ENCODE results near the gene SLC2A13. TPM values are rescaled to one million over a fixed set of nuclear protein-coding genes. Genes with fewer than 3 reads are reported as not detected.
A peak's percentile ranks its signal among the peaks of the same experiment; 100 is the strongest.
"Not testable (repeated sequence)": the region's sequence is repeated elsewhere in the genome, so short reads cannot be mapped to it uniquely, and the experiment has no call there.

SLC2A13 gene
- total RNA-seq, 4 donors from 2014 or later: 9.1 to 63.4 (median 33.1) TPM

GRCh38 chr12:40054555-40055227 lies 51.2 kb downstream of the SLC2A13 start:
- DNase-seq: no peak
- TF ChIP-seq POLR2A (IDR thresholded peaks at IDR 0.05) (no peak), CTCF (IDR thresholded peaks at IDR 0.05) (no peak)

DNA sequence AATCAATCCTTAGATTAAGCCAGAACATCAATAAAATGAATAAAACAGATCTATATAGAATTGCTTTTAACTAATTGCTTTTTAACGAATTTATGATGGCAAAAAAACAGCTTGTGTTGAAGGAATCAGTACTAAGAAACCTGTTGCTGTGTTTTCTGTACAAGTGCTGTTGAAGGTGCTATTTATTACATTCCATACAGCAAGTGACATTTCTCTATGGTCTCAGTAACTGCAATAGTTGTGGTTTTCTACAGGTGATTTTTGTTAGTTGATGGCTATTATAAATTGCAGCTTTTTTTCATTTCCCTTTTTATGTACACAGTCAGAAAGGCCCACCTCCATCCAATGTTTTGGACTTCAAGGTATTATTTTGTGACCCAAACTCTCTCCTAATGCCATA lies 56.6 kb downstream of the SLC2A13 start:
- no peak overlapping the region for H3K27ac ChIP-seq
- H3K9me3 ChIP-seq: no peaks in the 10 kb centered on the region
- no peak for DNase-seq
- H3K27me3 ChIP-seq: no peaks in the 10 kb centered on the region
- H3K4me3 ChIP-seq: no peak overlapping the region
- TF ChIP-seq POLR2A (IDR thresholded peaks at IDR 0.05): no peak
- TF ChIP-seq CTCF (IDR thresholded peaks at IDR 0.05): no peak
- no peaks in the 10 kb centered on the region for H3K4me1 ChIP-seq
- no peaks in the 10 kb centered on the region for H3K36me3 ChIP-seq

More at GRCh38 chr12:40054555-40055227, 51.2 kb downstream of the SLC2A13 start:
- Histone ChIP-seq H3K4me1 (no peaks in the 10 kb centered on the region), H3K36me3 (no peaks in the 10 kb centered on the region), H3K27ac (peak overlapping the region in 2 of 4 donors; percentile 16 to 37), H3K4me3 (no peak overlapping the region), H3K27me3 (no peaks in the 10 kb centered on the region), H3K9me3 (no peaks in the 10 kb centered on the region)

DNA sequence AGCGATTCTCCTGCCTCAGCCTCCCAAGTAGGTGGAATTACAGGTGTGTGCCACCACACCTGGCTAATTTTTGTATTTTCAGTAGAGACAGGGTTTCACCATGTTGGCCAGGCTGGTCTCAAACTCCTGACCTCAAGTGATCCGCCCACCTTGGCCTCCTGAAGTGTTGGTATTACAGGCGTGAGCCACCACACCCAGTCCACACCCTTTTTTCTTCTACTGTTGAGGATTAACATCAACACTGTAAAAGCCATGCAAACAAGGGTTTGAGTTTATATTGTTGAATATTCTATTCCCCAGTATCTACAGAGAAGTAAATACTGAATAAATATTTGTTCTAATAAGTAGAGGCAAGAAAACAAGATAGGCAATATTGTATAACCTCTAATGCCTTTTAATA lies 58.9 kb downstream of the SLC2A13 start:
- H3K27me3 ChIP-seq, H3K36me3 ChIP-seq, H3K4me1 ChIP-seq, DNase-seq, H3K4me3 ChIP-seq, H3K9me3 ChIP-seq, H3K27ac ChIP-seq: not testable (repeated sequence)

GRCh38 chr12:40045656-40046055 lies 60.2 kb downstream of the SLC2A13 start:
- Histone ChIP-seq H3K36me3 (no peaks in the 10 kb centered on the region), H3K27ac (no peak overlapping the region), H3K4me1 (no peaks in the 10 kb centered on the region), H3K9me3 (no peaks in the 10 kb centered on the region), H3K4me3 (no peak overlapping the region), H3K27me3 (no peaks in the 10 kb centered on the region)
- TF ChIP-seq POLR2A (IDR thresholded peaks at IDR 0.05) (no peak), CTCF (IDR thresholded peaks at IDR 0.05) (no peak)
- no peak for DNase-seq

- no peak for TF ChIP-seq CTCF (IDR thresholded peaks at IDR 0.05)
- no peak for TF ChIP-seq POLR2A (IDR thresholded peaks at IDR 0.05)
- Histone ChIP-seq H3K27ac (no peak overlapping the region), H3K4me3 (no peak overlapping the region), H3K27me3 (no peaks in the 10 kb centered on the region), H3K9me3 (no peaks in the 10 kb centered on the region), H3K36me3 (no peaks in the 10 kb centered on the region), H3K4me1 (no peaks in the 10 kb centered on the region)
- no peak for DNase-seq
These were observed 61.5 kb downstream of the SLC2A13 start for GRCh38 chr12:40044396-40044795.

DNA sequence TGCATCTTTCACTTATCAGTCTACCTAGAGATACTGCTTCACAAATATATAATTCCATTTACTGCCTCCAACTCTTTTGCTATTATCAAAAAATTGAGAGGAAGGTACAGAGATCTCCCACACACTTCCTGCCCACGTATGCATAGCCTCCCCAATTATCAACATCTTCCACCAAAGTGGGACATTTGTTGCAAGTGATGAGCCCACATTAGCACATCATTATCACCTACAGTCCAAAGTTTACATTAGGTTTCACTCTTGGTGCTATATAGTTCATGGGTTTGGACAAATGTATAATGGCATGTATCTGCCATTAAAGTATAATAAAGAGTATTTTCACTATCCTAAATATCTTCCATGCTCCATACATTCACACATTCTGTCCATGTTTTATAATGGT lies 66.3 kb downstream of the SLC2A13 start:
- TF ChIP-seq CTCF (IDR thresholded peaks at IDR 0.05): no peak
- TF ChIP-seq POLR2A (IDR thresholded peaks at IDR 0.05): no peak
- no peaks in the 10 kb centered on the region for H3K36me3 ChIP-seq
- no peak for DNase-seq

More for the DNA sequence above, 66.3 kb downstream of the SLC2A13 start:
- no peaks in the 10 kb centered on the region for H3K27me3 ChIP-seq
- no peaks in the 10 kb centered on the region for H3K9me3 ChIP-seq
- no peaks in the 10 kb centered on the region for H3K4me1 ChIP-seq
- H3K4me3 ChIP-seq: no peak overlapping the region
- no peak overlapping the region for H3K27ac ChIP-seq
